ENCODE measurements around the gene KRTAP5-8. TPM values are rescaled to one million over a fixed set of nuclear protein-coding genes. Genes with fewer than 3 reads are reported as not detected.

KRTAP5-8 gene
- total RNA-seq, 1 experiment from 2014 or later = not detected

DNA sequence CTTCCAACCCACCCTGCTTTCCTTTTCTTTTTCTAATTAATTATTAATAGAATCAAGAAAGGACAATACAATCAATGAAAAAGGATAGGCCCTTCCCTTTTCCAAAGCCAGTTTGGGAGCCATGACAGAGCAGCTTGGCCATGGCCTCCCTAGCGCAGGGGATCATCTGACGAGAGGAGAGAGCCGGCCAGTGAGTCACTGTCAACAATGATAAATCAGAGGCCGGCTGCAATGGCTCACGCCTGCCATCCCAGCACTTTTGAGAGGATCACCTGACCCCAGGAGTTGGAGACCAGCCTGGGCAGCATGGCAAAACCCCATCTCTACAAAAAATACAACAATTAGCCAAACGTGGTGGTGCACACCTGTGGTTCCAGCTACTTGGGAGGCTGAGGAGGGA lies 38.3 kb upstream of the KRTAP5-8 start:
- TF ChIP-seq, protein P1, sequence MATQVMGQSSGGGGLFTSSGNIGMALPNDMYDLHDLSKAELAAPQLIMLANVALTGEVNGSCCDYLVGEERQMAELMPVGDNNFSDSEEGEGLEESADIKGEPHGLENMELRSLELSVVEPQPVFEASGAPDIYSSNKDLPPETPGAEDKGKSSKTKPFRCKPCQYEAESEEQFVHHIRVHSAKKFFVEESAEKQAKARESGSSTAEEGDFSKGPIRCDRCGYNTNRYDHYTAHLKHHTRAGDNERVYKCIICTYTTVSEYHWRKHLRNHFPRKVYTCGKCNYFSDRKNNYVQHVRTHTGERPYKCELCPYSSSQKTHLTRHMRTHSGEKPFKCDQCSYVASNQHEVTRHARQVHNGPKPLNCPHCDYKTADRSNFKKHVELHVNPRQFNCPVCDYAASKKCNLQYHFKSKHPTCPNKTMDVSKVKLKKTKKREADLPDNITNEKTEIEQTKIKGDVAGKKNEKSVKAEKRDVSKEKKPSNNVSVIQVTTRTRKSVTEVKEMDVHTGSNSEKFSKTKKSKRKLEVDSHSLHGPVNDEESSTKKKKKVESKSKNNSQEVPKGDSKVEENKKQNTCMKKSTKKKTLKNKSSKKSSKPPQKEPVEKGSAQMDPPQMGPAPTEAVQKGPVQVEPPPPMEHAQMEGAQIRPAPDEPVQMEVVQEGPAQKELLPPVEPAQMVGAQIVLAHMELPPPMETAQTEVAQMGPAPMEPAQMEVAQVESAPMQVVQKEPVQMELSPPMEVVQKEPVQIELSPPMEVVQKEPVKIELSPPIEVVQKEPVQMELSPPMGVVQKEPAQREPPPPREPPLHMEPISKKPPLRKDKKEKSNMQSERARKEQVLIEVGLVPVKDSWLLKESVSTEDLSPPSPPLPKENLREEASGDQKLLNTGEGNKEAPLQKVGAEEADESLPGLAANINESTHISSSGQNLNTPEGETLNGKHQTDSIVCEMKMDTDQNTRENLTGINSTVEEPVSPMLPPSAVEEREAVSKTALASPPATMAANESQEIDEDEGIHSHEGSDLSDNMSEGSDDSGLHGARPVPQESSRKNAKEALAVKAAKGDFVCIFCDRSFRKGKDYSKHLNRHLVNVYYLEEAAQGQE (IDR thresholded peaks at IDR 0.05; ENCODE audit: insufficient read depth in 1 of 2, low read depth in 2 of 2, low read length in 1 of 2) = no peak
- TF ChIP-seq TCF7L2 (IDR thresholded peaks at IDR 0.05; ENCODE audit: low read depth, low read length) (no peak), POLR2AphosphoS5 (IDR thresholded peaks at IDR 0.05; ENCODE audit: low read depth, low read length) (no peak), SIN3A (IDR thresholded peaks at IDR 0.05; ENCODE audit: borderline replicate concordance, insufficient read depth, low read depth, low read length) (no peak)
- TF ChIP-seq, protein P2, sequence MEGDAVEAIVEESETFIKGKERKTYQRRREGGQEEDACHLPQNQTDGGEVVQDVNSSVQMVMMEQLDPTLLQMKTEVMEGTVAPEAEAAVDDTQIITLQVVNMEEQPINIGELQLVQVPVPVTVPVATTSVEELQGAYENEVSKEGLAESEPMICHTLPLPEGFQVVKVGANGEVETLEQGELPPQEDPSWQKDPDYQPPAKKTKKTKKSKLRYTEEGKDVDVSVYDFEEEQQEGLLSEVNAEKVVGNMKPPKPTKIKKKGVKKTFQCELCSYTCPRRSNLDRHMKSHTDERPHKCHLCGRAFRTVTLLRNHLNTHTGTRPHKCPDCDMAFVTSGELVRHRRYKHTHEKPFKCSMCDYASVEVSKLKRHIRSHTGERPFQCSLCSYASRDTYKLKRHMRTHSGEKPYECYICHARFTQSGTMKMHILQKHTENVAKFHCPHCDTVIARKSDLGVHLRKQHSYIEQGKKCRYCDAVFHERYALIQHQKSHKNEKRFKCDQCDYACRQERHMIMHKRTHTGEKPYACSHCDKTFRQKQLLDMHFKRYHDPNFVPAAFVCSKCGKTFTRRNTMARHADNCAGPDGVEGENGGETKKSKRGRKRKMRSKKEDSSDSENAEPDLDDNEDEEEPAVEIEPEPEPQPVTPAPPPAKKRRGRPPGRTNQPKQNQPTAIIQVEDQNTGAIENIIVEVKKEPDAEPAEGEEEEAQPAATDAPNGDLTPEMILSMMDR (IDR thresholded peaks at IDR 0.05) = no peak
- BruUV-seq (replicated peaks) = no TSS peak
- ChIA-PET POLR2A (no interaction called here), CTCF (no interaction called here)
- DNase-seq (ENCODE audit: low read depth, low spot score) = no peak
- Histone ChIP-seq H3K9me3 (ENCODE audit: control insufficient read depth, insufficient read depth, low read depth, low read length) (no peaks in the 10 kb centered on the region), H3K27me3 (ENCODE audit: control insufficient read depth, insufficient read depth, low read length) (no peaks in the 10 kb centered on the region), H3K4me1 (ENCODE audit: control insufficient read depth, insufficient read depth, low read length) (no peaks in the 10 kb centered on the region), H3K4me3 (ENCODE audit: low read depth in 2 of 2, low read length in 2 of 2) (no peak overlapping the region), H3K36me3 (ENCODE audit: control insufficient read depth, insufficient read depth, low read length) (peaks cover 4% of the 10 kb centered on the region; the same call in 1 of the 2 replicates), H3K27ac (ENCODE audit: low read length) (no peak overlapping the region)
- ATAC-seq = no peak
- in situ Hi-C loops (cut with HindIII; ENCODE audit: low pct_unique_long_range_greater_than_20kb, low sequenced_read_pairs) = no loop called here
- intact Hi-C loops (cut with micrococcal nuclease; ENCODE audit: unreplicated experiment) = no loop called here

DNA sequence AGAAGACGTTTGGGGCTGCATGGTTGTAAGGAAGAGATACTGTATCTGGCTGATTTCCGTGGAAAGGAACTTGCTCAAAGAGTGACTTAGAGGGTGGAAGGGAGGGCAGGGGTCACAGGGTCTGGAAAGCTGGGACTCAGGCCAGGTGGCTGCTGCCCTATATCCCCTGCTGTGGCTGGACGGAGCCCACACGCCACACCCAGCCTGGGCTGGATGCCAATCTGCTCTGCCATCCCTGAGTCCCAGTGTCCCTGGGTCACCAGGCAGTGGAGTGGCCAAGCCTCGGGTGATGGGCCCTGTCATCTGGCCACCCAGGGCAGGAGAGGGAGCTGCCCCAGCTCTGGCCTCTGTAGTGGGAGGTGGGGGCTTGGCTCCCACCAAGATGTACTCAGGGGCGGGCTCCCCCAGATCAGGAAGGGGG lies 37.2 kb upstream of the KRTAP5-8 start:
- POLR2A ChIA-PET = no interaction called here
- H3K4me1 ChIP-seq (ENCODE audit: control insufficient read depth, insufficient read depth, low read length) = no peaks in the 10 kb centered on the region
- no TSS peak for BruUV-seq (replicated peaks)
- CTCF ChIA-PET = no interaction called here
- H3K4me3 ChIP-seq (ENCODE audit: low read depth in 2 of 2, low read length in 2 of 2) = no peak overlapping the region
- no peaks in the 10 kb centered on the region for H3K9me3 ChIP-seq (ENCODE audit: control insufficient read depth, insufficient read depth, low read depth, low read length)
- TF ChIP-seq, protein P1 (IDR thresholded peaks at IDR 0.05; ENCODE audit: insufficient read depth in 1 of 2, low read depth in 2 of 2, low read length in 1 of 2) = no peak
- TF ChIP-seq, protein P2 (IDR thresholded peaks at IDR 0.05) = no peak
- no peak for TF ChIP-seq SIN3A (IDR thresholded peaks at IDR 0.05; ENCODE audit: borderline replicate concordance, insufficient read depth, low read depth, low read length)
- TF ChIP-seq POLR2AphosphoS5 (IDR thresholded peaks at IDR 0.05; ENCODE audit: low read depth, low read length) = no peak
- no peaks in the 10 kb centered on the region for H3K27me3 ChIP-seq (ENCODE audit: control insufficient read depth, insufficient read depth, low read length)
- ATAC-seq (no peak; the same call in 1 of the 2 replicates), DNase-seq (ENCODE audit: low read depth, low spot score) (no peak)
- no peak overlapping the region for H3K27ac ChIP-seq (ENCODE audit: low read length)
- in situ Hi-C loops (cut with HindIII; ENCODE audit: low pct_unique_long_range_greater_than_20kb, low sequenced_read_pairs) = no loop called here
- intact Hi-C loops (cut with micrococcal nuclease; ENCODE audit: unreplicated experiment) = no loop called here
- peaks cover 4% of the 10 kb centered on the region; the same call in 1 of the 2 replicates for H3K36me3 ChIP-seq (ENCODE audit: control insufficient read depth, insufficient read depth, low read length)
